Chondrocyte (in vitro differentiated cells): ENCODE measurements around the gene PCDHGA10. TPM values are rescaled to one million over a fixed set of nuclear protein-coding genes. Genes with fewer than 3 reads are reported as not detected.

ENCODE experiments used
- DNase-seq: peaks from one replicate; pipeline ENCODE4 v3.0.0; 2021; ENCODE audit warnings: mixed read lengths, low spot score
- H3K27ac Mint-ChIP-seq: one replicate; pipeline ENCODE4 v1.8.0; 2021; ENCODE audit warnings: mild to moderate bottlenecking, moderate library complexity, mixed read lengths; ENCODE audit not compliant: unreplicated experiment
- H3K27me3 Mint-ChIP-seq: 2 replicates; pipeline ENCODE4 v1.8.0; 2021; ENCODE audit warnings: low read depth, mixed read lengths
- H3K36me3 Mint-ChIP-seq: 2 replicates; pipeline ENCODE4 v1.8.0; 2021; ENCODE audit warnings: low read depth, mixed read lengths
- H3K4me1 Mint-ChIP-seq: 2 replicates; pipeline ENCODE4 v1.8.0; 2021; ENCODE audit warnings: low read depth, mild to moderate bottlenecking, mixed read lengths
- H3K4me3 Mint-ChIP-seq: one replicate; pipeline ENCODE4 v1.8.0; 2021; ENCODE audit warnings: mild to moderate bottlenecking, moderate library complexity, mixed read lengths; ENCODE audit not compliant: unreplicated experiment
- H3K9me3 Mint-ChIP-seq: 2 replicates; pipeline ENCODE4 v1.8.0; 2021; ENCODE audit warnings: low read depth, mixed read lengths
- long read RNA-seq: library from polyadenylated mRNA; stranded (forward); transcript quantifications from one replicate; pipeline ENCODE4 v2.0.0, GENCODE V29; 2021
- total RNA-seq: library from RNA; stranded (reverse); gene quantifications from 3 replicates; pipeline ENCODE4 v1.2.1, GENCODE V29; 2021
- TF ChIP-seq, protein P1 (sequence below): fragments of 200-600 bp; sonication (generic); IDR thresholded peaks from 2 replicates; pipeline ENCODE4 v1.5.0; 2021; ENCODE audit warnings: antibody characterized with exemption, mild to moderate bottlenecking, moderate library complexity

Gene PCDHGA10
- 14.9 to 17.4 TPM (median 15.8 TPM) in 3 replicates for total RNA-seq
- long read RNA-seq, full-length matches to known transcripts = 1 of 1 reads
- long read RNA-seq, partial matches to known transcripts = 0 of 1 reads
- long read RNA-seq, other reads (novel, unspliced or antisense) = 0 of 1 reads

DNA sequence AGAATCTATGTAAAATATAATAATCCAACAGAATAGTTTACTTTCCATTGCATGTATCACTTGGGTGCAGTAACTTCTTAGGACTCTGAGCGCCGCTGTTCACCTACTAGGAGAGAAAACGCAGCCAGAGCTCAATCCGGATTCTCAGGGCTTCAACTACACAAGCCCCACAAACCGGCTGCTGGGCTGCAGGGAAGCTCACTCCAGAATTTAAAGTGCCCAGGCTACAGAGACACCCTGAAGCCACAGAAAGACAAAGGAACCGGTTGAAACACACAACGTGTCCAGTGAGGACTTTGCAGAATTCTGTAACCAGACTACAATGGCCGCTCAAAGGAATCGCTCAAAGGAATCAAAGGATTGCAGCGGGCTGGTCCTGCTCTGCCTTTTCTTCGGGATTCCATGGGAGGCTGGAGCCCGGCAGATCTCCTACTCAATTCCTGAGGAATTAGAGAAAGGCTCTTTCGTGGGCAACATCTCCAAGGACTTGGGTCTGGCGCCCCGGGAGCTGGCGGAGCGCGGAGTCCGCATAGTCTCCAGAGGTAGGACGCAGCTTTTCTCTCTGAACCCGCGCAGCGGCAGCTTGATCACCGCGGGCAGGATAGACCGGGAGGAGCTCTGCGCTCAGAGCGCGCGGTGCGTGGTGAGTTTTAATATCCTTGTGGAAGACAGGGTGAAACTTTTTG lies at the start of gene PCDHGA10:
PCDHGA10 (plus strand) TSS at position 134 of the 686 bp plus-strand sequence; CDS start at position 323, 189 bp downstream.
- Mint-ChIP-seq H3K4me1 (peaks cover 35% of the 10 kb centered on the region), H3K4me3 (peak within 1 kb of the TSS; percentile 82), H3K9me3 (peaks cover 48% of the 10 kb centered on the region), H3K27me3 (no peaks in the 10 kb centered on the region), H3K27ac (peak within 1 kb of the TSS; percentile 86), H3K36me3 (peaks cover 56% of the 10 kb centered on the region)
- TF ChIP-seq, protein P1, sequence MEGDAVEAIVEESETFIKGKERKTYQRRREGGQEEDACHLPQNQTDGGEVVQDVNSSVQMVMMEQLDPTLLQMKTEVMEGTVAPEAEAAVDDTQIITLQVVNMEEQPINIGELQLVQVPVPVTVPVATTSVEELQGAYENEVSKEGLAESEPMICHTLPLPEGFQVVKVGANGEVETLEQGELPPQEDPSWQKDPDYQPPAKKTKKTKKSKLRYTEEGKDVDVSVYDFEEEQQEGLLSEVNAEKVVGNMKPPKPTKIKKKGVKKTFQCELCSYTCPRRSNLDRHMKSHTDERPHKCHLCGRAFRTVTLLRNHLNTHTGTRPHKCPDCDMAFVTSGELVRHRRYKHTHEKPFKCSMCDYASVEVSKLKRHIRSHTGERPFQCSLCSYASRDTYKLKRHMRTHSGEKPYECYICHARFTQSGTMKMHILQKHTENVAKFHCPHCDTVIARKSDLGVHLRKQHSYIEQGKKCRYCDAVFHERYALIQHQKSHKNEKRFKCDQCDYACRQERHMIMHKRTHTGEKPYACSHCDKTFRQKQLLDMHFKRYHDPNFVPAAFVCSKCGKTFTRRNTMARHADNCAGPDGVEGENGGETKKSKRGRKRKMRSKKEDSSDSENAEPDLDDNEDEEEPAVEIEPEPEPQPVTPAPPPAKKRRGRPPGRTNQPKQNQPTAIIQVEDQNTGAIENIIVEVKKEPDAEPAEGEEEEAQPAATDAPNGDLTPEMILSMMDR = peak; percentile 78
- no peak for DNase-seq

DNA sequence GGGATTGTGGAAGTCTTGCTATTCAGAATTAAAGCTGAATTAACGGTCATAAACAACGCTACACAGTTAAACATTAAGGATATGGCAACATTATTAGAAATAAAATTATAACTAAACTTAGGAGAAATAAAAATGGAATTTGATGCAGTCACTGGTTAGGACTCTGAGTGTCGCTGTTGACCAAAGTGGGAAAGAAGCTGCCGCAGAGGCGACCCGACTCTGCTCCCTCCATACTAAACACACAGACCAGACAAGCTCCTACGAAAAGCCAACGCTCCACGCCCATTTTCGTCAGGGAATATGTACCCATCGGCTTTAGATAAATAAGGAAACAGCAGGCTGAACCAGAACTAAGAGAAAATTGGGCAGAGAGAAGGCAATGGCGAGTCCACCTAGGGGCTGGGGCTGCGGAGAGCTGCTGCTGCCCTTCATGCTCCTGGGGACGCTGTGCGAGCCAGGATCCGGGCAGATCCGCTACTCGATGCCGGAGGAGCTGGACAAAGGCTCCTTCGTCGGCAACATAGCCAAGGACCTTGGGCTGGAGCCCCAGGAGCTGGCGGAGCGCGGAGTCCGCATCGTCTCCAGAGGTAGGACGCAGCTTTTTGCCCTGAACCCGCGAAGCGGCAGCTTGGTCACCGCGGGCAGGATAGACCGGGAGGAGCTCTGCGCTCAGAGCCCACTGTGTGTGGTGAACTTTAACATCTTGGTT lies 48.7 kb upstream of the PCDHGA10 start, which contains the start of gene PCDHGA5:
PCDHGA5 (plus strand) TSS at position 211 of the 709 bp plus-strand sequence; CDS start at position 380, 169 bp downstream.
- no peak for DNase-seq
- Mint-ChIP-seq H3K27ac (no peak within 1 kb of the TSS), H3K27me3 (no peaks in the 10 kb centered on the region), H3K36me3 (peaks cover 12% of the 10 kb centered on the region), H3K9me3 (peaks cover 67% of the 10 kb centered on the region), H3K4me1 (no peaks in the 10 kb centered on the region), H3K4me3 (no peak within 1 kb of the TSS)
- TF ChIP-seq, protein P1 = no peak

DNA sequence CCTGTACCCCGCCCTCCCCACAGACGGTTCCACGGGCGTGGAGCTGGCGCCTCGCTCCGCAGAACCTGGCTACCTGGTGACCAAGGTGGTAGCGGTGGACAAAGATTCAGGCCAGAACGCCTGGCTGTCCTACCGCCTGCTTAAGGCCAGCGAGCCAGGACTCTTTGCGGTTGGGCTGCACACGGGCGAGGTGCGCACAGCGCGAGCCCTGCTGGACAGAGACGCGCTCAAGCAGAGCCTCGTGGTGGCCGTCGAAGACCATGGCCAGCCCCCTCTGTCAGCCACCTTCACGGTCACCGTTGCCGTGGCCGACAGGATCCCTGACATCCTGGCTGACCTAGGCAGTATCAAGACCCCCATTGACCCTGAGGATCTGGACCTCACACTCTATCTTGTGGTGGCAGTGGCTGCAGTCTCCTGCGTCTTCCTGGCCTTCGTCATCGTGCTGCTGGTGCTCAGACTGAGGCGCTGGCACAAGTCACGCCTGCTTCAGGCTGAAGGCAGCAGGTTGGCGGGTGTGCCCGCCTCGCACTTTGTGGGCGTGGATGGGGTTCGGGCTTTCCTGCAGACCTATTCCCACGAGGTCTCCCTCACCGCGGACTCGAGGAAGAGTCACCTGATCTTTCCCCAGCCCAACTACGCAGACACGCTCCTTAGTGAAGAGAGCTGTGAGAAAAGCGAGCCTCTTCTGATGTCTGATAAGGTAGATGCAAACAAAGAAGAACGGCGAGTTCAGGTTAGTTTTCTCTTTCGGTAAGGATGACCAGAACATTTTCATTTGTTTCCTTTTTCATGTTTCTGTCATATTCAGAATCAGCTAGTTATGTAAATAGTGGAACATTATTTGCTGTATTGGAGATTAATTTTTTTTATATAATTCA lies 46.5 kb upstream of the PCDHGA10 start:
- DNase-seq = no peak
- Mint-ChIP-seq H3K27me3 (no peaks in the 10 kb centered on the region), H3K36me3 (peaks cover 8% of the 10 kb centered on the region), H3K9me3 (peaks cover 62% of the 10 kb centered on the region), H3K4me1 (no peaks in the 10 kb centered on the region), H3K27ac (no peak overlapping the region), H3K4me3 (no peak overlapping the region)
- TF ChIP-seq, protein P1 = no peak

DNA sequence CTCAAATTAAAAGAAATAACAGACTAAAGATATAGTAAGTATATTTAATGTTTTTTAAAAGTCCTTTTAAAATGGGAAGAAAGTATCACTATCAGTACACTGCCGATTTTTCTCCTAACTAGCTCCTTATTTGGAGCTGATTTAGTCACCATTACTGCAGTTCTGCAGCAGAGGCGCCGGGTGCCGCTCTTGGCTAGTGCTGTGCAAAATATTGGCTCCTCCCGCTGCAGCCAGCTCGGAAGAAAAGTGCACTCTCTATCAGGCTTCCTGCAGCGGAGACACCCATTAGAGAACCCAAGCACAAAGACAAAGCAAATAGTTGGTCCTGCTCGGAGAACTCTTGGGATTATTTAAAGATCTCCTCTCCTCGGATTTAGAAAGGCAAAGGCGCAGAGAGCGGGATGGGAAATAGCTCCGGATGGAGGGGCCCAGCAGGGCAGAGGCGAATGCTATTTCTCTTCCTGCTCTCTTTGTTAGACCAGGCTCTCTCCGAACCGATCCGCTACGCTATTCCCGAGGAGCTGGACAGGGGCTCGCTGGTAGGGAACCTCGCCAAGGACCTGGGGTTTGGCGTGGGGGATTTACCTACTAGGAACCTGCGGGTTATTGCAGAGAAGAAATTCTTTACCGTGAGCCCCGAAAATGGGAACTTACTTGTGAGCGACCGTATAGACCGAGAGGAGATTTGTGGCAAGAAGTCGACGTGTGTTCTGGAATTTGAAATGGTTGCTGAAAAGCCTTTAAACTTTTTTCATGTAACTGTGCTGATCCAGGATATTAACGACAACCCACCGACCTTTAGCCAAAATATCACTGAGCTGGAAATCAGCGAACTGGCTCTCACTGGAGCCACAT lies 42.6 kb upstream of the PCDHGA10 start, which contains the start of gene PCDHGB3:
PCDHGB3 (plus strand) TSS at position 249 of the 855 bp plus-strand sequence; CDS start at position 402, 153 bp downstream.
- Mint-ChIP-seq H3K36me3 (peaks cover 10% of the 10 kb centered on the region), H3K9me3 (peaks cover 53% of the 10 kb centered on the region), H3K27ac (no peak within 1 kb of the TSS), H3K27me3 (no peaks in the 10 kb centered on the region), H3K4me1 (no peaks in the 10 kb centered on the region), H3K4me3 (no peak within 1 kb of the TSS)
- TF ChIP-seq, protein P1 = no peak
- no peak for DNase-seq
